Stomach (tissue), 9 donors: ENCODE data around the gene TAGLN2. TPM values are rescaled to one million over a fixed set of nuclear protein-coding genes. Genes with fewer than 3 reads are reported as not detected.

Experiments used
- DNase-seq, 2 donors: peaks; one replicate each; pipeline versions ENCODE4 v3.0.0 to v3.0.0-alpha.2; 2013 to 2019
- H3K27ac ChIP-seq, 5 donors: fragments of 200-600 bp in 4 of 5; sonication (generic) in 4 of 5; one replicate each; pipeline ENCODE4 v1.5.1; 2013 to 2019; ENCODE audit warnings: mild to moderate bottlenecking in 1 of 5, moderate library complexity in 1 of 5
- H3K27me3 ChIP-seq, 3 donors: fragments of 200-600 bp; sonication (generic); one replicate each; pipeline ENCODE4 v1.5.1; 2017 to 2019; ENCODE audit warnings: mixed run types in 1 of 3
- H3K36me3 ChIP-seq, 4 donors: fragments of 200-600 bp; sonication (generic); 1 replicate in 3 of 4; 2 replicates in 1 of 4; pipeline ENCODE4 v1.5.1; 2016 to 2019
- H3K4me1 ChIP-seq, 4 donors: fragments of 200-600 bp; sonication (generic); one replicate each; pipeline ENCODE4 v1.5.1; 2016 to 2019
- H3K4me3 ChIP-seq, 4 donors: fragments of 200-600 bp; sonication (generic) in 3 of 4; one replicate each; pipeline ENCODE4 v1.5.1; 2016 to 2019; ENCODE audit warnings: mild to moderate bottlenecking in 1 of 4
- H3K9me3 ChIP-seq, 4 donors: fragments of 200-600 bp; sonication (generic); one replicate each; pipeline ENCODE4 v1.5.1; 2016 to 2019
- EP300 ChIP-seq: sonication (generic); formaldehyde crosslinking; IDR thresholded peaks from one replicate; pipeline ENCODE4 v1.6.1; 2017; ENCODE audit warnings: antibody characterized with exemption
- POLR2A ChIP-seq, 4 donors: fragments of 450-650 bp; IDR thresholded peaks; one replicate each; pipeline ENCODE4 v1.6.1; 2016; ENCODE audit warnings: antibody characterized with exemption in 4 of 4, control low read depth in 2 of 4, mild to moderate bottlenecking in 1 of 4, moderate library complexity in 1 of 4
- POLR2AphosphoS5 ChIP-seq, 3 donors: sonication (generic); formaldehyde crosslinking; IDR thresholded peaks; one replicate each; pipeline ENCODE4 v1.6.1; 2016; ENCODE audit warnings: antibody characterized with exemption in 3 of 3
- WGBS, 5 donors: extraction: QIAGEN DNeasy Blood & Tissue Kit in 3 of 5; methylation state at CpG; one replicate each; pipeline versions ENCODE4 v1.1.5 to v1.1.7; 2013 to 2018; 5-methylcytosine and 5-hydroxymethylcytosine counted together
- intact Hi-C: fragments of 100-400 bp; cut with DNase I; formaldehyde crosslinking; loops from one replicate; pipeline ENCODE4 v1.15.1; 2023; ENCODE audit warnings: low total_unique reads
- polyA plus RNA-seq, 3 donors: library from polyadenylated mRNA; stranded (reverse); fragments of 200-250 nt; gene quantifications; one replicate each; pipeline ENCODE4 v1.2.3, GENCODE V29; 2013
- total RNA-seq, 5 donors: library from RNA; depleted of rRNA; stranded (reverse); fragments of >200 nt; gene quantifications; one replicate each; pipeline versions ENCODE4 v1.1.0 to v1.2.3, GENCODE V29; 2014 to 2016
- TF ChIP-seq, protein P1 (sequence below), 7 experiments: fragments of 450-650 bp in 4 of 7; fragments of 200-600 bp in 3 of 7; sonication (generic) in 3 of 7; IDR thresholded peaks; one replicate each; pipeline ENCODE4 v1.5.1; 2016 to 2019; ENCODE audit warnings: antibody characterized with exemption in 7 of 7, control low read depth in 2 of 7, mild to moderate bottlenecking in 1 of 7
- donor health status: healthy with polysubstance abuse.
- donor health status: Bipolar disorder and iron deficiency.
- donor health status: healthy.

The TAGLN2 gene
- total and polyA plus RNA-seq, 8 donors, result 49.0 to 1,290 (median 292) TPM

DNA sequence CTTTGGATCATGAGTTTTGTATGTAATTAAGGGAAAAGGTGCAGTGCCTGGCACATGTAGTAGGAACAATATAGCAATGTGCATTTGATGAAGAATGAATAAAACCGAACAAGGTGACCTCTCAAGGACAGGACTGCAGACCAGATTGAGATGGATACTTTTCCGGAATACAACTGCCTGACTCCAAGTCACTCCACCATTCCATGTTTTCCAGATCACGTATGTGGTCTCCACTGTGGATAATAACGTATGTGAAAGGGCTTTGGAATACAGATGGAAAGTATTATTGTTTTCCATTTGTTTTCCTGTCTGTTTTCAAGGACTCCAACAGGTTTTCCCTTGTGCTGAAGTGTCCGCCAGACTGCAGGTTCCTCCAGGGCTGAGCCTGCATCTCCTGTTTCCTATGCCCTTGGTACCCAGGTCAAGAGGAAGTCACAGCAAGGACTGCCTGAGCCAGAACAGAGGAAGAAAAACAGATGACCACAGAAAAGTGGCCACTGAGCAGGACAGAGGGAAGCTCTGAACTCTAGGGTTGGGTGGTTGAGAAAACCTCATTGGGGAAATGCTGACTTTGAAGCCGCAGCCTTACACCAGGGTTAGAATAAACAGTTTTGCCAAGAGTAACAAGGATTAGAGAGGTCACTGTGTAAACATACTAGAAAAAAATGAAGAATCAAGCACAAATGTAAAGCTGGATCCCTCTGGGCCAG, 29.3 kb downstream of the TAGLN2 start:
- TF ChIP-seq, protein P1, sequence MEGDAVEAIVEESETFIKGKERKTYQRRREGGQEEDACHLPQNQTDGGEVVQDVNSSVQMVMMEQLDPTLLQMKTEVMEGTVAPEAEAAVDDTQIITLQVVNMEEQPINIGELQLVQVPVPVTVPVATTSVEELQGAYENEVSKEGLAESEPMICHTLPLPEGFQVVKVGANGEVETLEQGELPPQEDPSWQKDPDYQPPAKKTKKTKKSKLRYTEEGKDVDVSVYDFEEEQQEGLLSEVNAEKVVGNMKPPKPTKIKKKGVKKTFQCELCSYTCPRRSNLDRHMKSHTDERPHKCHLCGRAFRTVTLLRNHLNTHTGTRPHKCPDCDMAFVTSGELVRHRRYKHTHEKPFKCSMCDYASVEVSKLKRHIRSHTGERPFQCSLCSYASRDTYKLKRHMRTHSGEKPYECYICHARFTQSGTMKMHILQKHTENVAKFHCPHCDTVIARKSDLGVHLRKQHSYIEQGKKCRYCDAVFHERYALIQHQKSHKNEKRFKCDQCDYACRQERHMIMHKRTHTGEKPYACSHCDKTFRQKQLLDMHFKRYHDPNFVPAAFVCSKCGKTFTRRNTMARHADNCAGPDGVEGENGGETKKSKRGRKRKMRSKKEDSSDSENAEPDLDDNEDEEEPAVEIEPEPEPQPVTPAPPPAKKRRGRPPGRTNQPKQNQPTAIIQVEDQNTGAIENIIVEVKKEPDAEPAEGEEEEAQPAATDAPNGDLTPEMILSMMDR (IDR thresholded peaks at IDR 0.05), result no peak
- TF ChIP-seq POLR2AphosphoS5 (IDR thresholded peaks at IDR 0.05), result no peak
- no peak for TF ChIP-seq EP300
- TF ChIP-seq POLR2A (IDR thresholded peaks at IDR 0.05), result no peak
- intact Hi-C loops, result no loop called here
- WGBS, 5 donors, result 63 to 74% (median 66%) methylated on average over 6 of the region's 6 CpGs
- Histone ChIP-seq H3K36me3 (no peaks in the 10 kb centered on the region), H3K4me3 (no peak overlapping the region), H3K4me1 (peaks cover 18 to 46% (median 30%) of the 10 kb centered on the region in 4 donors), H3K27me3 (no peaks in the 10 kb centered on the region), H3K9me3 (no peaks in the 10 kb centered on the region), H3K27ac (peak overlapping the region in 3 of 5 donors; percentile 18 to 36 (median 35))
- DNase-seq, result peak in 1 of 2 donors; percentile 36

DNA sequence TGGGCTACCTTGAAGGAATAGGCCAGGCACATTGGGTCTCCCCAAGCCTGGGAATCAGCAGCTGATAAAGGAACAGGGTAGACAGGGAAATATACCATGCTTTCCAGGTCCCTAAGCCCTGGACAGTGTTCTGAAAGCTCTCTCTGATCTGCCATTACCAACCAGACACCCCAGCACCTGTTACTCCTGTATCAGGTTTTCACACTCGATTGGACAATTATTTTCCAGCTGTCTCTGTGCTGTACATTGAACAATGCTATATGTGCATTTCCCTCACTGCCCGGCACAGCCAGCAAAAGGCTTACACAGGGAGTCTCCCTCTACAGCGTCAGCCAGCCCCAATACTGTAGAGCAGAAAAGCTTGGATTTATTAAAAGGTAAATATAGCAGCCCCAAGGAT, 30.0 kb downstream of the TAGLN2 start:
- no peaks in the 10 kb centered on the region for H3K9me3 ChIP-seq
- no peaks in the 10 kb centered on the region for H3K36me3 ChIP-seq
- intact Hi-C loops, result no loop called here
- TF ChIP-seq EP300, result no peak
- TF ChIP-seq, protein P1 (IDR thresholded peaks at IDR 0.05), result no peak
- no peak for TF ChIP-seq POLR2A (IDR thresholded peaks at IDR 0.05)
- TF ChIP-seq POLR2AphosphoS5 (IDR thresholded peaks at IDR 0.05), result no peak
- peaks cover 13 to 46% (median 25%) of the 10 kb centered on the region in 4 donors for H3K4me1 ChIP-seq
- H3K27me3 ChIP-seq, result no peaks in the 10 kb centered on the region
- no peak overlapping the region for H3K27ac ChIP-seq
- no peak for DNase-seq
- WGBS, 5 donors, result 74 to 80% (median 75%) methylated on average over 3 of the region's 3 CpGs
- no peak overlapping the region for H3K4me3 ChIP-seq

DNA sequence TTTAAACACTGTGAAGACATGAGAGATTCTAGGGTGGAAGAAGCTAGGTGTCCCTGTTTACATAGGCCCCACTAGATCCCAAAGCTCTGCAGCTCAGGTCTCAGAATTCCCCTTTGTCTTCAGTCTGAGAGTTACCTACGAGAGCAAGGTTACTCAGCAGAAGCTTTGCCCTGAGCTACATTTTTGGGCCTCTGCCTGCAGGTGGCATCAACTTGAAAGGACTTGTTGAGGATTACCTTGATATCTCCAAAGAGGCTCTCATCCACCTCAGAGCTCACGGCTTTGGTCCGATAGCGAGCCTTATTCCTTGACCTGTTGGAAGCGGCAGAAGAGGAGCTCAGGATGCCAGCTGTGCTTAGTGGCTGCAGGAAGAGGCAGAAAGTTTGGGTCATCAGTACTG, 32.4 kb downstream of the TAGLN2 start:
- peaks cover 14 to 48% (median 18%) of the 10 kb centered on the region in 4 donors for H3K4me1 ChIP-seq
- TF ChIP-seq EP300 (no peak), POLR2AphosphoS5 (IDR thresholded peaks at IDR 0.05) (no peak), POLR2A (IDR thresholded peaks at IDR 0.05) (no peak)
- TF ChIP-seq, protein P1 (IDR thresholded peaks at IDR 0.05), result no peak
- H3K9me3 ChIP-seq, result no peaks in the 10 kb centered on the region
- 69 to 86% (median 71%) methylated on average over 5 of the region's 5 CpGs for WGBS, 5 donors
- no peaks in the 10 kb centered on the region for H3K36me3 ChIP-seq
- no peak overlapping the region for H3K4me3 ChIP-seq
- DNase-seq, result no peak
- intact Hi-C loops, result loop anchor here (5.0 kb wide), 1 partner anchor 96 kb away; no protein-coding TSS in a partner anchor
- H3K27me3 ChIP-seq, result no peaks in the 10 kb centered on the region
- no peak overlapping the region for H3K27ac ChIP-seq

DNA sequence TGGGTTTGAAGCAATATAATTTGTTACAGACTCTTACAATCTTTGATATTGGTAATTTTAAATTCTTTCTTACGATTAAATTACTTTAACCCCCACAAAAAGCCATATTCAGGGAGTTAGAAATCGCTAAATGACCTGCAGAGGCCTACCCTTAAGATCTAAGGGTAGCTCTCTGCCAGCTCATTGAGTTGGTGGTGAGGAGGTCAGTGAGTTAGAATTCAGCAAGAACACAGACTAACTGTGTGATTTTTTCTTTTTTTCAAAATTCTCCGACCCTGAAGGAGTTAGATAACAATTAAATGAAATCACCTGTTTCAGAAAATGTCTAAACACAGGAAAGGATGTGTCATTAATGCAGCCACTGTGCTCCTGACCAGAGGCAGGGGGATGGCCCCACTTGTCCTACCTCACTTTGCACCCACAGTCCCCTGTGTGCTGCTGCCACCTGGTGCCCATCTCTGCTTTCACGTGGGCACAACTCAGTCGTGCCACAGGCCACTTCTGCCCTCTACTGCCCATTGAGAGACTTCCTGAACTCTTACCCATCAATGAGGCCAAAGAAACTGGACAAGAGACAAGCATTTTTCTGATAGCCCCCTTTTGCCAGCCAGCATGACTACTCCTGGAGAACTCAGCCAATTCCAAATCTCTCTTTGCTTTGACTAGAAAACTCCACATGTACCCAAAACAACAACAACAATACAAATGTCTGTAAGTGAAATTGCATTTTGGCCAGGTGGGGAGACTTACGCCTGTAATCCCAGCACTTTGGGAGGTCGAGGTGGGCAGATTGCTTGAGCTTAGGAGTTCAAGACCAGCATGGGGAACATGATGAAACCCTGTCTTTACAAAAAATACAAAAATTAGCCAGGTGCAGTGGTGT, 33.8 kb downstream of the TAGLN2 start:
- Histone ChIP-seq H3K4me3 (no peak overlapping the region), H3K36me3 (no peaks in the 10 kb centered on the region), H3K4me1 (peaks cover 13 to 41% (median 14%) of the 10 kb centered on the region in 4 donors), H3K9me3 (no peaks in the 10 kb centered on the region), H3K27ac (no peak overlapping the region), H3K27me3 (no peaks in the 10 kb centered on the region)
- TF ChIP-seq, protein P1 (IDR thresholded peaks at IDR 0.05), result peak in 6 of 7 experiments; percentile 85 to 100 (median 92)
- peak in 2 of 3 donors; percentile 49 to 73 for TF ChIP-seq POLR2AphosphoS5 (IDR thresholded peaks at IDR 0.05)
- TF ChIP-seq EP300, result no peak
- TF ChIP-seq POLR2A (IDR thresholded peaks at IDR 0.05), result no peak
- intact Hi-C loops, result loop anchor here (5.0 kb wide), 1 partner anchor 94 kb away; no protein-coding TSS in a partner anchor
- WGBS, 5 donors, result 42 to 48% (median 43%) methylated on average over 7 of the region's 7 CpGs
- peak; percentile 87 to 95 for DNase-seq
